CD14-positive monocyte (primary cell): ENCODE data around the gene MOXD1. TPM values are rescaled to one million over a fixed set of nuclear protein-coding genes. Genes with fewer than 3 reads are reported as not detected.

Source experiments
- DNase-seq, 3 donors: peaks; one replicate each; pipeline ENCODE4 v3.0.0-alpha.2; 2011 to 2022
- H2AFZ ChIP-seq: 2 replicates; pipeline ENCODE4 v1.6.0; 2012; ENCODE audit warnings: mild to moderate bottlenecking, low read depth, low read length, inconsistent platforms; ENCODE audit not compliant: insufficient read depth, poor library complexity, severe bottlenecking
- H3K27ac ChIP-seq, 2 donors: 1 replicate in 1 of 2; 2 replicates in 1 of 2; pipeline ENCODE4 v1.5.1; 2012 to 2013; ENCODE audit warnings: low read length in 2 of 2, control low read depth in 1 of 2, inconsistent platforms in 1 of 2, low read depth in 1 of 2, mild to moderate bottlenecking in 1 of 2
- H3K27me3 ChIP-seq, 2 donors: one replicate each; pipeline versions ENCODE4 v1.6.0 to v1.6.1; 2011 to 2013; ENCODE audit warnings: low read length in 2 of 2; ENCODE audit not compliant: control insufficient read depth in 2 of 2, insufficient read depth in 2 of 2
- H3K36me3 ChIP-seq, 2 donors: replicated peaks in 1 of 2; 1 replicate in 1 of 2; 2 replicates in 1 of 2; pipeline versions ENCODE4 v1.5.1 to v1.6.1; 2012 to 2013; ENCODE audit warnings: low read length in 2 of 2, control low read depth in 1 of 2, inconsistent platforms in 1 of 2, mild to moderate bottlenecking in 1 of 2; ENCODE audit not compliant: insufficient read depth in 2 of 2, control insufficient read depth in 1 of 2
- H3K4me1 ChIP-seq, 2 donors: 1 replicate in 1 of 2; 2 replicates in 1 of 2; pipeline versions ENCODE4 v1.5.1 to v1.6.1; 2012 to 2013; ENCODE audit warnings: low read length in 2 of 2, control low read depth in 1 of 2, inconsistent platforms in 1 of 2, mild to moderate bottlenecking in 1 of 2, moderate library complexity in 1 of 2; ENCODE audit not compliant: insufficient read depth in 2 of 2, control insufficient read depth in 1 of 2
- H3K4me2 ChIP-seq: replicated peaks from 2 replicates; pipeline ENCODE3; 2012; ENCODE audit warnings: low read length, moderate library complexity, mild to moderate bottlenecking; ENCODE audit not compliant: poor library complexity, severe bottlenecking; ENCODE audit errors: extremely low read depth
- H3K4me3 ChIP-seq, 3 experiments: fragments of 200-600 bp in 1 of 3; sonication (generic) in 1 of 3; replicated peaks in 1 of 3; 1 replicate in 2 of 3; 2 replicates in 1 of 3; pipeline ENCODE4 v1.5.1; 2011 to 2013; ENCODE audit warnings: low read length in 3 of 3, mild to moderate bottlenecking in 3 of 3, control low read depth in 2 of 3, low read depth in 2 of 3, inconsistent platforms in 1 of 3, moderate library complexity in 1 of 3
- H3K79me2 ChIP-seq: 2 replicates; pipeline ENCODE4 v1.6.0; 2012; ENCODE audit warnings: mild to moderate bottlenecking, control low read depth, inconsistent platforms, low read length, moderate library complexity; ENCODE audit not compliant: insufficient read depth
- H3K9ac ChIP-seq: 2 replicates; pipeline ENCODE4 v1.6.0; 2017; ENCODE audit warnings: low read length, mild to moderate bottlenecking; ENCODE audit not compliant: insufficient read depth, poor library complexity, severe bottlenecking
- H3K9me3 ChIP-seq, 2 donors: replicated peaks in 1 of 2; 1 replicate in 1 of 2; 2 replicates in 1 of 2; pipeline versions ENCODE4 v1.5.1 to v1.6.1; 2012 to 2013; ENCODE audit warnings: low read length in 2 of 2, control low read depth in 1 of 2; ENCODE audit not compliant: control insufficient read depth in 1 of 2, insufficient read depth in 1 of 2
- H4K20me1 ChIP-seq: 2 replicates; pipeline ENCODE4 v1.6.0; 2012; ENCODE audit warnings: mild to moderate bottlenecking, low read length, control low read depth, moderate library complexity; ENCODE audit not compliant: insufficient read depth
- H3K27ac Mint-ChIP-seq, 7 donors: one replicate each; pipeline ENCODE4 v1.8.0; 2020; ENCODE audit warnings: mild to moderate bottlenecking in 7 of 7, mixed read lengths in 7 of 7, moderate library complexity in 6 of 7, inconsistent platforms in 2 of 7
- H3K27me3 Mint-ChIP-seq, 3 donors: one replicate each; pipeline ENCODE4 v1.8.0; 2021 to 2022; ENCODE audit warnings: low read depth in 3 of 3, mild to moderate bottlenecking in 3 of 3, mixed read lengths in 3 of 3, moderate library complexity in 3 of 3, inconsistent platforms in 1 of 3
- H3K36me3 Mint-ChIP-seq, 2 donors: one replicate each; pipeline ENCODE4 v1.8.0; 2020; ENCODE audit warnings: mixed read lengths in 2 of 2, inconsistent platforms in 1 of 2, mild to moderate bottlenecking in 1 of 2
- H3K4me1 Mint-ChIP-seq: one replicate; pipeline ENCODE4 v1.8.0; 2020; ENCODE audit warnings: mild to moderate bottlenecking, mixed read lengths
- H3K4me3 Mint-ChIP-seq, 2 donors: one replicate each; pipeline ENCODE4 v1.8.0; 2020; ENCODE audit warnings: mild to moderate bottlenecking in 2 of 2, mixed read lengths in 2 of 2, moderate library complexity in 1 of 2
- H3K9me3 Mint-ChIP-seq, 7 donors: one replicate each; pipeline ENCODE4 v1.8.0; 2020 to 2022; ENCODE audit warnings: mixed read lengths in 7 of 7, mild to moderate bottlenecking in 6 of 7, moderate library complexity in 6 of 7, inconsistent platforms in 2 of 7
- WGBS: methylation state at CpG from one replicate; pipeline ENCODE4 v1.1.5; 2013; ENCODE audit warnings: missing lambda C conversion rate; ENCODE audit not compliant: insufficient coverage; 5-methylcytosine and 5-hydroxymethylcytosine counted together
- intact Hi-C, 2 donors: fragments of 100-400 bp; cut with micrococcal nuclease; formaldehyde crosslinking; loops; one replicate each; pipeline versions ENCODE4 v1.15.0 to v1.15.1; 2023
- polyA plus RNA-seq, 3 donors: library from polyadenylated mRNA; depleted of rRNA in 1 of 3; unstranded in 2 of 3; stranded (reverse) in 1 of 3; fragments of 300-500 nt in 2 of 3; fragments of >200 nt in 1 of 3; fragmentation: Illumina TruSeq in 2 of 3; gene quantifications; 1 replicate in 2 of 3; 2 replicates in 1 of 3; pipeline ENCODE4 v1.2.3, GENCODE V29; 2012 to 2021
- TF ChIP-seq, protein P1 (sequence below): fragments of 200-600 bp; IDR thresholded peaks from one replicate; pipeline ENCODE4 v1.8.0; 2022; ENCODE audit warnings: antibody characterized with exemption, mild to moderate bottlenecking

The MOXD1 gene
- polyA plus RNA-seq, 3 donors = not detected

GRCh38 chr6:132280436-132280835, 120.8 kb downstream of the MOXD1 start:
- Histone ChIP-seq H3K4me3 (no peak overlapping the region), H3K36me3 (no peaks in the 10 kb centered on the region), H3K4me1 (no peaks in the 10 kb centered on the region), H3K27me3 (no peaks in the 10 kb centered on the region), H3K9me3 (no peaks in the 10 kb centered on the region), H2AFZ (no peak overlapping the region), H3K4me2 (no peak overlapping the region), H3K27ac (no peak overlapping the region), H3K9ac (no peak overlapping the region), H4K20me1 (no peaks in the 10 kb centered on the region), H3K79me2 (no peaks in the 10 kb centered on the region)
- WGBS = 99% methylated on average over 8 of the region's 8 CpGs
- Mint-ChIP-seq H3K9me3 (no peaks in the 10 kb centered on the region), H3K4me3 (peak overlapping the region in 1 of 2 donors; percentile 40), H3K4me1 (no peaks in the 10 kb centered on the region), H3K27me3 (peaks cover 3 to 5% (median 4%) of the 10 kb centered on the region in 3 donors), H3K27ac (no peak overlapping the region), H3K36me3 (no peaks in the 10 kb centered on the region)
- TF ChIP-seq, protein P1, sequence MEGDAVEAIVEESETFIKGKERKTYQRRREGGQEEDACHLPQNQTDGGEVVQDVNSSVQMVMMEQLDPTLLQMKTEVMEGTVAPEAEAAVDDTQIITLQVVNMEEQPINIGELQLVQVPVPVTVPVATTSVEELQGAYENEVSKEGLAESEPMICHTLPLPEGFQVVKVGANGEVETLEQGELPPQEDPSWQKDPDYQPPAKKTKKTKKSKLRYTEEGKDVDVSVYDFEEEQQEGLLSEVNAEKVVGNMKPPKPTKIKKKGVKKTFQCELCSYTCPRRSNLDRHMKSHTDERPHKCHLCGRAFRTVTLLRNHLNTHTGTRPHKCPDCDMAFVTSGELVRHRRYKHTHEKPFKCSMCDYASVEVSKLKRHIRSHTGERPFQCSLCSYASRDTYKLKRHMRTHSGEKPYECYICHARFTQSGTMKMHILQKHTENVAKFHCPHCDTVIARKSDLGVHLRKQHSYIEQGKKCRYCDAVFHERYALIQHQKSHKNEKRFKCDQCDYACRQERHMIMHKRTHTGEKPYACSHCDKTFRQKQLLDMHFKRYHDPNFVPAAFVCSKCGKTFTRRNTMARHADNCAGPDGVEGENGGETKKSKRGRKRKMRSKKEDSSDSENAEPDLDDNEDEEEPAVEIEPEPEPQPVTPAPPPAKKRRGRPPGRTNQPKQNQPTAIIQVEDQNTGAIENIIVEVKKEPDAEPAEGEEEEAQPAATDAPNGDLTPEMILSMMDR = no peak
- intact Hi-C loops = loop anchor here in 1 of 2 donors (5.0 kb wide), 1 partner anchor 202 kb away; no protein-coding TSS in a partner anchor
- no peak for DNase-seq

DNA sequence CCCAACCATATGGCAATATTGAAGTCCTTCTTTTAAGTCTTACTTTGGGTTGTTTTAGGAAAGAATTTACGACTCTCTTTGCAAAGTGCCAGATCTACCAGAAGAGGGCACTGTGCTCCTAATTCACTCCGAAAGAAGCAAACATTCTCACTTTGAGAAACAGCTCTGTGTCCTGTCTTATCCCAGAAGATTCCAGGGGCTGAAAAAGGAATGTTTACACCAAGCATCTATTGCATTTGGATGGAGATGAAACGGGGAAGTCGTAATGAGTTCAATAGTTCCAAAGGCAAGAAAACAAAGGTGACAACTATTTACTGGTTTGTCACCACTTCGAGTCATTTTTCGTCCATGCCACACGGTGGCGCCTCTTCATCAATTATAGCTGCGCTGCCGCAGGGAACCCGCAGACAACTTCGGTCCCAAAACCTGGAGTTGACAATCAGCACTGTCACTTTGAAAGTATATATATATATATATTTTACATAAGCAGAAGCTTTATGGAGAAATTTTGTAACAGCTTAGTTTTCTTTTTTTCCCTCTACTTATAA, 121.6 kb downstream of the MOXD1 start:
- Histone ChIP-seq H3K4me3 (peak overlapping the region; percentile 16 to 74 (median 69)), H3K36me3 (no peaks in the 10 kb centered on the region), H3K27ac (no peak overlapping the region), H3K4me2 (peak overlapping the region; percentile 82), H2AFZ (peak overlapping the region; percentile 82), H3K79me2 (no peaks in the 10 kb centered on the region), H3K27me3 (no peaks in the 10 kb centered on the region), H3K4me1 (no peaks in the 10 kb centered on the region), H4K20me1 (no peaks in the 10 kb centered on the region), H3K9me3 (no peaks in the 10 kb centered on the region), H3K9ac (no peak overlapping the region)
- H3K27ac Mint-ChIP-seq = peak overlapping the region in 2 of 7 donors; percentile 4 to 68
- DNase-seq = peak; percentile 48 to 67 (median 61)
- TF ChIP-seq, protein P1 = peak; percentile 99
- H3K9me3 Mint-ChIP-seq = no peaks in the 10 kb centered on the region
- H3K4me3 Mint-ChIP-seq = peak overlapping the region; percentile 70 to 95
- no peaks in the 10 kb centered on the region for H3K4me1 Mint-ChIP-seq
- peaks cover 3 to 8% (median 7%) of the 10 kb centered on the region in 3 donors for H3K27me3 Mint-ChIP-seq
- WGBS = 0% methylated on average over 4 of the region's 12 CpGs
- intact Hi-C loops = loop anchor here (5.0 kb wide), 1 partner anchor 203 kb away; no protein-coding TSS in a partner anchor
- no peaks in the 10 kb centered on the region for H3K36me3 Mint-ChIP-seq
